ENCODE measurements around the gene HMCES.

- TF ChIP-seq CTCF (IDR thresholded peaks at IDR 0.05) = no peak
- TF ChIP-seq POLR2A (IDR thresholded peaks at IDR 0.05) = no peak
Measured at GRCh38 chr3:129230311-129231019, 48.2 kb upstream of the HMCES start.
